GM21717 (cell line): ENCODE measurements around the gene CHD2.
"Not testable (repeated sequence)": the region's sequence is repeated elsewhere in the genome, so short reads cannot be mapped to it uniquely, and the experiment has no call there.

ENCODE experiments used
- ATAC-seq: cut with Tn5 transposase; IDR thresholded peaks from one replicate; pipeline ENCODE4 v1.9.1; 2021; ENCODE audit warnings: mild to moderate bottlenecking, moderate library complexity; ENCODE audit not compliant: unreplicated experiment

The CHD2 gene

GRCh38 chr15:93046120-93046519 lies 146.0 kb downstream of the CHD2 start:
- ATAC-seq: no peak

GRCh38 chr15:93046721-93047120 lies 146.6 kb downstream of the CHD2 start:
- no peak for ATAC-seq

GRCh38 chr15:93047621-93048425 lies 147.7 kb downstream of the CHD2 start:
- no peak for ATAC-seq

GRCh38 chr15:93048426-93048721 lies 148.2 kb downstream of the CHD2 start:
- ATAC-seq: no peak

- ATAC-seq: no peak
These were observed 148.6 kb downstream of the CHD2 start for GRCh38 chr15:93048759-93049161.

- no peak for ATAC-seq
These were observed 149.1 kb downstream of the CHD2 start for GRCh38 chr15:93049233-93049632.

GRCh38 chr15:93049914-93050578 lies 149.9 kb downstream of the CHD2 start:
- no peak for ATAC-seq

GRCh38 chr15:93050648-93051047 lies 150.5 kb downstream of the CHD2 start:
- no peak for ATAC-seq

- no peak for ATAC-seq
These were observed 151.3 kb downstream of the CHD2 start for GRCh38 chr15:93051236-93052089.

GRCh38 chr15:93052090-93052879 lies 152.2 kb downstream of the CHD2 start:
- no peak for ATAC-seq

- no peak for ATAC-seq
These were observed 155.1 kb downstream of the CHD2 start for GRCh38 chr15:93055211-93055610.

- no peak for ATAC-seq
These were observed 156.7 kb downstream of the CHD2 start for GRCh38 chr15:93056836-93057235.

- no peak for ATAC-seq
These were observed 157.5 kb downstream of the CHD2 start for GRCh38 chr15:93057618-93058017.

GRCh38 chr15:93058128-93058527 lies 158.0 kb downstream of the CHD2 start:
- no peak for ATAC-seq

- no peak for ATAC-seq
These were observed 158.8 kb downstream of the CHD2 start for GRCh38 chr15:93058904-93059427.

GRCh38 chr15:93059442-93059841 lies 159.3 kb downstream of the CHD2 start:
- no peak for ATAC-seq

- no peak for ATAC-seq
These were observed 160.5 kb downstream of the CHD2 start for GRCh38 chr15:93060336-93061248.

- ATAC-seq: not testable (repeated sequence)
These were observed 162.6 kb downstream of the CHD2 start for GRCh38 chr15:93062628-93063261.

- ATAC-seq: no peak
These were observed 163.1 kb downstream of the CHD2 start for GRCh38 chr15:93063262-93063671.
